KMS-11 (cell line): ENCODE measurements around the gene TFEB.

Experiments used
- H2AFZ ChIP-seq: fragments of 200-600 bp; sonication (generic); 2 replicates; pipeline ENCODE4 v1.6.1; 2016; ENCODE audit warnings: antibody characterized with exemption, mixed run types, low read depth
- H3K27ac ChIP-seq: fragments of 200-600 bp; sonication (generic); 2 replicates; pipeline ENCODE4 v1.6.1; 2016; ENCODE audit warnings: mild to moderate bottlenecking, mixed run types
- H3K27me3 ChIP-seq: fragments of 200-600 bp; sonication (generic); 2 replicates; pipeline ENCODE4 v1.6.1; 2017; ENCODE audit warnings: mild to moderate bottlenecking, low read depth, mixed run types, moderate library complexity; ENCODE audit not compliant: insufficient read depth
- H3K36me3 ChIP-seq: fragments of 200-600 bp; sonication (generic); 2 replicates; pipeline ENCODE4 v1.6.1; 2017; ENCODE audit warnings: mild to moderate bottlenecking, mixed run types; ENCODE audit not compliant: insufficient read depth
- H3K4me1 ChIP-seq: fragments of 200-600 bp; sonication (generic); 2 replicates; pipeline ENCODE4 v1.6.1; 2016; ENCODE audit warnings: mild to moderate bottlenecking, low read depth, mixed run types; ENCODE audit not compliant: poor library complexity, severe bottlenecking
- H3K4me2 ChIP-seq: fragments of 200-600 bp; sonication (generic); 2 replicates; pipeline ENCODE4 v1.7.0; 2016; ENCODE audit warnings: mild to moderate bottlenecking, mixed run types
- H3K4me3 ChIP-seq: fragments of 200-600 bp; sonication (generic); IDR thresholded peaks from 2 replicates; pipeline ENCODE4 v1.6.1; 2017; ENCODE audit warnings: low read depth, low read length, mixed read lengths; ENCODE audit not compliant: insufficient read depth
- H3K79me2 ChIP-seq: fragments of 200-600 bp; sonication (generic); 2 replicates; pipeline ENCODE4 v1.6.1; 2016; ENCODE audit warnings: low read depth, mixed run types; ENCODE audit not compliant: insufficient read depth
- H3K9ac ChIP-seq: fragments of 200-600 bp; sonication (generic); 2 replicates; pipeline ENCODE4 v1.6.1; 2016; ENCODE audit warnings: mild to moderate bottlenecking, mixed run types
- H4K20me1 ChIP-seq: fragments of 200-600 bp; sonication (generic); 2 replicates; pipeline ENCODE4 v1.6.1; 2016; ENCODE audit warnings: mild to moderate bottlenecking, mixed run types; ENCODE audit not compliant: insufficient read depth
- CTCF ChIP-seq: fragments of 200-600 bp; sonication (generic); conservative IDR thresholded peaks from 2 replicates; pipeline ENCODE4 v1.6.1; 2017; ENCODE audit warnings: low read depth, mild to moderate bottlenecking, antibody characterized with exemption, low read length, moderate library complexity, mixed read lengths

Gene TFEB

GRCh38 chr6:41673704-41674000 lies 61.8 kb downstream of the TFEB start:
- no peak for TF ChIP-seq CTCF
- no peak overlapping the region for H3K4me3 ChIP-seq
- H2AFZ ChIP-seq = no peak overlapping the region
- no peaks in the 10 kb centered on the region for H3K27me3 ChIP-seq
- no peak overlapping the region for H3K27ac ChIP-seq
- H3K36me3 ChIP-seq = no peaks in the 10 kb centered on the region
- H3K9ac ChIP-seq = no peak overlapping the region
- H3K79me2 ChIP-seq = no peaks in the 10 kb centered on the region
- H4K20me1 ChIP-seq = no peaks in the 10 kb centered on the region
- no peaks in the 10 kb centered on the region for H3K4me1 ChIP-seq
- H3K4me2 ChIP-seq = no peak overlapping the region

- no peak overlapping the region for H2AFZ ChIP-seq
- no peaks in the 10 kb centered on the region for H3K4me1 ChIP-seq
- no peaks in the 10 kb centered on the region for H3K79me2 ChIP-seq
- H3K27me3 ChIP-seq = no peaks in the 10 kb centered on the region
- H3K27ac ChIP-seq = no peak overlapping the region
- H3K9ac ChIP-seq = no peak overlapping the region
- no peak for TF ChIP-seq CTCF
- H3K4me3 ChIP-seq = no peak overlapping the region
- no peaks in the 10 kb centered on the region for H3K36me3 ChIP-seq
- no peaks in the 10 kb centered on the region for H4K20me1 ChIP-seq
- H3K4me2 ChIP-seq = no peak overlapping the region
These were observed 62.3 kb downstream of the TFEB start for GRCh38 chr6:41672816-41673703.

- H3K36me3 ChIP-seq = no peaks in the 10 kb centered on the region
- no peaks in the 10 kb centered on the region for H3K79me2 ChIP-seq
- H2AFZ ChIP-seq = no peak overlapping the region
- no peaks in the 10 kb centered on the region for H3K27me3 ChIP-seq
- H3K4me2 ChIP-seq = no peak overlapping the region
- H4K20me1 ChIP-seq = no peaks in the 10 kb centered on the region
- no peak for TF ChIP-seq CTCF
- H3K4me1 ChIP-seq = no peaks in the 10 kb centered on the region
- no peak overlapping the region for H3K9ac ChIP-seq
- no peak overlapping the region for H3K27ac ChIP-seq
- H3K4me3 ChIP-seq = no peak overlapping the region
These were observed 63.4 kb downstream of the TFEB start for GRCh38 chr6:41672016-41672415.

DNA sequence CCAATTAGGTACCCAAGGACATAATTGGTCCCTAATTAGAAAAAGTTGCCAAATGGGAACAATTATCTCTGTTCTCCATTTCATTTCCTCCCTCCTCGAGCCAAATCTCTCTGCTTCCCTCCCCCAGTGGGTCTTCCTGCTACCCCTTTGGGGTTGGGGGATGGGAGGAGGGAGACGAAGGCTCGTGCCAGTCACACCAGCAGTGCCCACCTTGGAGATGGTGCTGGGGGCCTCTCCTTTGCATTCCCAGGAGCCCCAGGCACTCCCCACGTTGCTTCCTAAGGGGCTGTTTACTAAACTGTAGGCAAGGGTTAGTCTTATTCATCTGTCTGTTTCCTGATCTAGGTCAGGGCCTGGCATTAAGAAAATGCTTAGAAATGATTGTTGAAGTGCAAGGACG lies 64.0 kb downstream of the TFEB start:
- no peaks in the 10 kb centered on the region for H3K79me2 ChIP-seq
- TF ChIP-seq CTCF = no peak

More for the DNA sequence above, 64.0 kb downstream of the TFEB start:
- Histone ChIP-seq H3K36me3 (no peaks in the 10 kb centered on the region), H2AFZ (no peak overlapping the region), H4K20me1 (no peaks in the 10 kb centered on the region), H3K4me2 (no peak overlapping the region), H3K4me3 (no peak overlapping the region), H3K4me1 (no peaks in the 10 kb centered on the region), H3K27me3 (no peaks in the 10 kb centered on the region), H3K9ac (no peak overlapping the region), H3K27ac (no peak overlapping the region)
